Lower leg skin (tissue), 3 donors: ENCODE measurements around the gene SHKBP1.

Source experiments
- CTCF ChIP-seq, 3 donors: fragments of 450-650 bp; IDR thresholded peaks; one replicate each; pipeline ENCODE4 v1.5.1; 2016; ENCODE audit warnings: antibody characterized with exemption in 3 of 3, mild to moderate bottlenecking in 3 of 3, moderate library complexity in 2 of 3
- POLR2A ChIP-seq, 2 donors: fragments of 450-650 bp; IDR thresholded peaks; one replicate each; pipeline ENCODE4 v1.6.1; 2016 to 2017; ENCODE audit warnings: antibody characterized with exemption in 2 of 2, mild to moderate bottlenecking in 1 of 2, moderate library complexity in 1 of 2

GRCh38 chr19:40608957-40609356, 32.3 kb downstream of the SHKBP1 start:
- TF ChIP-seq CTCF (IDR thresholded peaks at IDR 0.05) (no peak), POLR2A (IDR thresholded peaks at IDR 0.05) (no peak)
